ENCODE results near the gene CDKAL1. TPM values are rescaled to one million over a fixed set of nuclear protein-coding genes. Genes with fewer than 3 reads are reported as not detected.
"Not testable (repeated sequence)": the region's sequence is repeated elsewhere in the genome, so short reads cannot be mapped to it uniquely, and the experiment has no call there.

CDKAL1 gene
- total RNA-seq, 2 donors from 2014 or later = 23.5 to 26.4 TPM

GRCh38 chr6:21244897-21245470, 710.7 kb downstream of the CDKAL1 start:
- TF ChIP-seq, protein P1, sequence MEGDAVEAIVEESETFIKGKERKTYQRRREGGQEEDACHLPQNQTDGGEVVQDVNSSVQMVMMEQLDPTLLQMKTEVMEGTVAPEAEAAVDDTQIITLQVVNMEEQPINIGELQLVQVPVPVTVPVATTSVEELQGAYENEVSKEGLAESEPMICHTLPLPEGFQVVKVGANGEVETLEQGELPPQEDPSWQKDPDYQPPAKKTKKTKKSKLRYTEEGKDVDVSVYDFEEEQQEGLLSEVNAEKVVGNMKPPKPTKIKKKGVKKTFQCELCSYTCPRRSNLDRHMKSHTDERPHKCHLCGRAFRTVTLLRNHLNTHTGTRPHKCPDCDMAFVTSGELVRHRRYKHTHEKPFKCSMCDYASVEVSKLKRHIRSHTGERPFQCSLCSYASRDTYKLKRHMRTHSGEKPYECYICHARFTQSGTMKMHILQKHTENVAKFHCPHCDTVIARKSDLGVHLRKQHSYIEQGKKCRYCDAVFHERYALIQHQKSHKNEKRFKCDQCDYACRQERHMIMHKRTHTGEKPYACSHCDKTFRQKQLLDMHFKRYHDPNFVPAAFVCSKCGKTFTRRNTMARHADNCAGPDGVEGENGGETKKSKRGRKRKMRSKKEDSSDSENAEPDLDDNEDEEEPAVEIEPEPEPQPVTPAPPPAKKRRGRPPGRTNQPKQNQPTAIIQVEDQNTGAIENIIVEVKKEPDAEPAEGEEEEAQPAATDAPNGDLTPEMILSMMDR (conservative IDR thresholded peaks at IDR 0.05) = no peak
- WGBS, 2 experiments (ENCODE audit: insufficient coverage in 1 of 2, insufficient read length in 1 of 2) = 86% methylated on average over 1 to 2 of the region's 3 CpGs
- Histone ChIP-seq H3K27ac (ENCODE audit: low read depth, low read length) (no peak overlapping the region), H3K9ac (ENCODE audit: extremely low read depth, low read length, poor library complexity, severe bottlenecking) (no peak overlapping the region), H3K4me3 (ENCODE audit: low read length) (no peak overlapping the region), H3K27me3 (ENCODE audit: control insufficient read depth, insufficient read depth, low read length, poor library complexity, severe bottlenecking) (no peaks in the 10 kb centered on the region), H3K9me3 (ENCODE audit: control insufficient read depth, low read length) (peaks cover 5% of the 10 kb centered on the region), H3K4me1 (ENCODE audit: control insufficient read depth, insufficient read depth, low read length) (no peaks in the 10 kb centered on the region), H3K36me3 (ENCODE audit: control insufficient read depth, insufficient read depth, low read length) (no peaks in the 10 kb centered on the region)
- H3K4me1 Mint-ChIP-seq = peaks cover 32% of the 10 kb centered on the region
- no peaks in the 10 kb centered on the region for H3K27me3 Mint-ChIP-seq (ENCODE audit: insufficient read depth)
- H3K36me3 Mint-ChIP-seq (ENCODE audit: low read depth) = no peaks in the 10 kb centered on the region
- H3K9me3 Mint-ChIP-seq = peaks cover 8% of the 10 kb centered on the region
- no peak for DNase-seq
- no peak overlapping the region for H3K4me3 Mint-ChIP-seq
- no peak overlapping the region for H3K27ac Mint-ChIP-seq

GRCh38 chr6:21245488-21245887, 711.2 kb downstream of the CDKAL1 start:
- no peak overlapping the region for H3K9ac ChIP-seq (ENCODE audit: extremely low read depth, low read length, poor library complexity, severe bottlenecking)
- Mint-ChIP-seq H3K27me3 (ENCODE audit: insufficient read depth) (no peaks in the 10 kb centered on the region), H3K4me1 (peaks cover 31% of the 10 kb centered on the region), H3K9me3 (peaks cover 7% of the 10 kb centered on the region), H3K4me3 (no peak overlapping the region), H3K36me3 (ENCODE audit: low read depth) (no peaks in the 10 kb centered on the region), H3K27ac (no peak overlapping the region)
- DNase-seq = no peak
- H3K27ac ChIP-seq (ENCODE audit: low read depth, low read length) = no peak overlapping the region
- no peaks in the 10 kb centered on the region for H3K36me3 ChIP-seq (ENCODE audit: control insufficient read depth, insufficient read depth, low read length)
- H3K4me1 ChIP-seq (ENCODE audit: control insufficient read depth, insufficient read depth, low read length) = no peaks in the 10 kb centered on the region
- TF ChIP-seq, protein P1 (conservative IDR thresholded peaks at IDR 0.05) = no peak
- no peaks in the 10 kb centered on the region for H3K27me3 ChIP-seq (ENCODE audit: control insufficient read depth, insufficient read depth, low read length, poor library complexity, severe bottlenecking)
- 92 to 93% methylated on average over 4 of the region's 4 CpGs for WGBS, 2 experiments (ENCODE audit: insufficient coverage in 1 of 2, insufficient read length in 1 of 2)
- no peak overlapping the region for H3K4me3 ChIP-seq (ENCODE audit: low read length)
- H3K9me3 ChIP-seq (ENCODE audit: control insufficient read depth, low read length) = peaks cover 1% of the 10 kb centered on the region

DNA sequence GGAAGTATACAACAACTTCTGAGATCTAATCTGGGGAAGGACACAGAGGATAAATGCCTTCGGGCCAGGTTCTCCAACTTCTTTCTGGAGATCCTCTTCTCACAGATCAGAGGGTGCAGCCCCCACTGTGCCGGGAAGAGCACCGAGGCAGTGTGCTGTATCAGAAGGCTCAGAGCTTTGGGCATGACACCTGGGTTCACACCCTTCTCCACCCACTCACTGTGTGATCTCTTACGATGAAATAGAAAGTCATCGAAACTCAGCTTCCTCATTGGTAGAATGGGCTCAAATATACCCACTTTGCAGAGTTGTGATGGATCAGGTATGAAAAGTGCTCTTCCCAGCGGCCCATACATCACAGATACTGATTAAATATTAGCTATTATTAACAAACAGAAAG, 711.8 kb downstream of the CDKAL1 start:
- H3K4me3 ChIP-seq (ENCODE audit: low read length) = no peak overlapping the region
- Mint-ChIP-seq H3K4me1 (peaks cover 26% of the 10 kb centered on the region), H3K4me3 (no peak overlapping the region), H3K27ac (no peak overlapping the region), H3K9me3 (peaks cover 9% of the 10 kb centered on the region), H3K36me3 (ENCODE audit: low read depth) (no peaks in the 10 kb centered on the region), H3K27me3 (ENCODE audit: insufficient read depth) (no peaks in the 10 kb centered on the region)
- peaks cover 6% of the 10 kb centered on the region for H3K9me3 ChIP-seq (ENCODE audit: control insufficient read depth, low read length)
- H3K27me3 ChIP-seq (ENCODE audit: control insufficient read depth, insufficient read depth, low read length, poor library complexity, severe bottlenecking) = no peaks in the 10 kb centered on the region
- WGBS, 2 experiments (ENCODE audit: insufficient coverage in 1 of 2, insufficient read length in 1 of 2) = 94 to 96% methylated on average over 4 to 6 of the region's 6 CpGs
- no peak overlapping the region for H3K27ac ChIP-seq (ENCODE audit: low read depth, low read length)
- no peak for DNase-seq
- TF ChIP-seq, protein P1 (conservative IDR thresholded peaks at IDR 0.05) = no peak
- no peaks in the 10 kb centered on the region for H3K36me3 ChIP-seq (ENCODE audit: control insufficient read depth, insufficient read depth, low read length)
- H3K9ac ChIP-seq (ENCODE audit: extremely low read depth, low read length, poor library complexity, severe bottlenecking) = no peak overlapping the region
- H3K4me1 ChIP-seq (ENCODE audit: control insufficient read depth, insufficient read depth, low read length) = no peaks in the 10 kb centered on the region

GRCh38 chr6:21254460-21254859, 720.2 kb downstream of the CDKAL1 start:
- H3K4me1 ChIP-seq (ENCODE audit: control insufficient read depth, insufficient read depth, low read length); H3K27ac Mint-ChIP-seq; H3K4me1 Mint-ChIP-seq; H3K36me3 ChIP-seq (ENCODE audit: control insufficient read depth, insufficient read depth, low read length); DNase-seq; H3K27me3 Mint-ChIP-seq (ENCODE audit: insufficient read depth); H3K27ac ChIP-seq (ENCODE audit: low read depth, low read length); H3K4me3 Mint-ChIP-seq; H3K36me3 Mint-ChIP-seq (ENCODE audit: low read depth); H3K9ac ChIP-seq (ENCODE audit: extremely low read depth, low read length, poor library complexity, severe bottlenecking); H3K27me3 ChIP-seq (ENCODE audit: control insufficient read depth, insufficient read depth, low read length, poor library complexity, severe bottlenecking); H3K4me3 ChIP-seq (ENCODE audit: low read length): not testable (repeated sequence)
- peaks cover 31% of the 10 kb centered on the region for H3K9me3 Mint-ChIP-seq
- H3K9me3 ChIP-seq (ENCODE audit: control insufficient read depth, low read length) = peaks cover 18% of the 10 kb centered on the region

Data from endodermal cell (in vitro differentiated cells).